ENCODE results near the gene STEAP4. TPM values are rescaled to one million over a fixed set of nuclear protein-coding genes. Genes with fewer than 3 reads are reported as not detected.

Gene STEAP4
- total and polyA plus RNA-seq, 2 donors (not counting 1 experiment from before 2014, with no cell fraction given) = 0.94 to 0.99 TPM

DNA sequence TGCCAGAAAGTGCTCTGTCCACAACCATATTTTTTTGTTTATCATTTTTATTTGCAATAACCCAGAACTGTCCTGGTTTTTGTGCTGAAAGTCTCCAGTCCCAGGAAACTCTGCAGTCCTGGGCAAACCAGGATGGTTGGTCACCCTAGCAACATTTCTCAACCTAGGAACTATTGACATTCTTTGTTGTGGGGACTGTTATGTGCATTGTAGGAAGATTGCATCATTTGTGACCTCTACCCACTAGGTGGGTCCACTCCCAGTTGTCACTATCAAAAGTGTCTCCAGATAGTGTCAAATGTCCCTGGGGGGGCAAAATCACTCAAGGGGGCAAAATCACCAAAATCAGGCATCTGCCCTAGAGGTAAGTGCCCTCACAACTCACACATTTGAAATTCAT, 72.9 kb downstream of the STEAP4 start:
- Histone ChIP-seq H3K27me3 (ENCODE audit: control insufficient read depth, insufficient read depth, low read length) (peaks cover 2% of the 10 kb centered on the region), H3K4me2 (ENCODE audit: extremely low read depth, insufficient read depth, low read length) (no peak overlapping the region), H3K9me3 (ENCODE audit: control insufficient read depth, insufficient read depth, low read depth, low read length) (no peaks in the 10 kb centered on the region), H3K4me1 (ENCODE audit: control insufficient read depth, extremely low read depth, insufficient read depth, low read length) (no peaks in the 10 kb centered on the region), H3K9ac (ENCODE audit: insufficient read depth, low read length) (no peak overlapping the region), H2AFZ (ENCODE audit: low read length) (no peak overlapping the region), H3K4me3 (replicated peaks in 1 of 4; ENCODE audit: control extremely low read depth in 1 of 4, insufficient read depth in 1 of 4, low read depth in 3 of 4, low read length in 4 of 4) (no peak overlapping the region), H3K36me3 (ENCODE audit: control insufficient read depth, insufficient read depth, low read length) (no peaks in the 10 kb centered on the region), H3K79me2 (ENCODE audit: control insufficient read depth, insufficient read depth, low read length) (no peaks in the 10 kb centered on the region), H3K27ac (ENCODE audit: insufficient read depth, low read length) (no peak overlapping the region), H4K20me1 (ENCODE audit: control insufficient read depth, extremely low read depth, insufficient read depth, low read length) (no peaks in the 10 kb centered on the region)
- no peak for DNase-seq (ENCODE audit: low read depth in 2 of 2)
- TF ChIP-seq, protein P1, sequence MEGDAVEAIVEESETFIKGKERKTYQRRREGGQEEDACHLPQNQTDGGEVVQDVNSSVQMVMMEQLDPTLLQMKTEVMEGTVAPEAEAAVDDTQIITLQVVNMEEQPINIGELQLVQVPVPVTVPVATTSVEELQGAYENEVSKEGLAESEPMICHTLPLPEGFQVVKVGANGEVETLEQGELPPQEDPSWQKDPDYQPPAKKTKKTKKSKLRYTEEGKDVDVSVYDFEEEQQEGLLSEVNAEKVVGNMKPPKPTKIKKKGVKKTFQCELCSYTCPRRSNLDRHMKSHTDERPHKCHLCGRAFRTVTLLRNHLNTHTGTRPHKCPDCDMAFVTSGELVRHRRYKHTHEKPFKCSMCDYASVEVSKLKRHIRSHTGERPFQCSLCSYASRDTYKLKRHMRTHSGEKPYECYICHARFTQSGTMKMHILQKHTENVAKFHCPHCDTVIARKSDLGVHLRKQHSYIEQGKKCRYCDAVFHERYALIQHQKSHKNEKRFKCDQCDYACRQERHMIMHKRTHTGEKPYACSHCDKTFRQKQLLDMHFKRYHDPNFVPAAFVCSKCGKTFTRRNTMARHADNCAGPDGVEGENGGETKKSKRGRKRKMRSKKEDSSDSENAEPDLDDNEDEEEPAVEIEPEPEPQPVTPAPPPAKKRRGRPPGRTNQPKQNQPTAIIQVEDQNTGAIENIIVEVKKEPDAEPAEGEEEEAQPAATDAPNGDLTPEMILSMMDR (conservative IDR thresholded peaks at IDR 0.05 in 1 of 2, IDR thresholded peaks at IDR 0.05 in 1 of 2; ENCODE audit: low read depth in 1 of 2, low read length in 2 of 2) = no peak
- no peak for TF ChIP-seq EZH2 (IDR thresholded peaks at IDR 0.05; ENCODE audit: low read length, missing control alignments)

DNA sequence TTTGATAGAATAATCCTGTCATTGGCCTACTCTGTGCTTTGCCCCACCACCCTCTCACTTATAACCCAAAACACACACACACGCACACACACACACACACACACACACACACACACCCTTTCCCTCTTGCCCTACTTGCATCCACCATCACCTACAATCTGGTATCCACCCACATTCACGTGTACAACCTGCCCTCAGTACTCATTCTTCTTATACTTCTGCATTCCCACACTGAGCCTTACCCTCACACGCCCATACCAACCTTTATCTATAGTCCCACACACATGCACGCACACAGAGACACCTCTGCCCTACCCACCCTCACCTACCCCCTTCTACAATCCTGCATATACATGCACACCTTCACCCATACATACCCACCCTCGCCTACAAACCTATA, 76.0 kb downstream of the STEAP4 start:
- no peaks in the 10 kb centered on the region for H3K36me3 ChIP-seq (ENCODE audit: control insufficient read depth, insufficient read depth, low read length)
- H3K79me2 ChIP-seq (ENCODE audit: control insufficient read depth, insufficient read depth, low read length) = no peaks in the 10 kb centered on the region
- no peak overlapping the region for H2AFZ ChIP-seq (ENCODE audit: low read length)
- no peak for DNase-seq (ENCODE audit: low read depth in 2 of 2)
- no peak for TF ChIP-seq EZH2 (IDR thresholded peaks at IDR 0.05; ENCODE audit: low read length, missing control alignments)
- TF ChIP-seq, protein P1 (conservative IDR thresholded peaks at IDR 0.05 in 1 of 2, IDR thresholded peaks at IDR 0.05 in 1 of 2; ENCODE audit: low read depth in 1 of 2, low read length in 2 of 2) = no peak
- no peak overlapping the region for H3K9ac ChIP-seq (ENCODE audit: insufficient read depth, low read length)
- no peak overlapping the region for H3K4me2 ChIP-seq (ENCODE audit: extremely low read depth, insufficient read depth, low read length)
- H4K20me1 ChIP-seq (ENCODE audit: control insufficient read depth, extremely low read depth, insufficient read depth, low read length) = no peaks in the 10 kb centered on the region
- H3K27me3 ChIP-seq (ENCODE audit: control insufficient read depth, insufficient read depth, low read length) = peaks cover 2% of the 10 kb centered on the region
- peaks cover 2% of the 10 kb centered on the region for H3K4me1 ChIP-seq (ENCODE audit: control insufficient read depth, extremely low read depth, insufficient read depth, low read length)
- no peak overlapping the region for H3K4me3 ChIP-seq (replicated peaks in 1 of 4; ENCODE audit: control extremely low read depth in 1 of 4, insufficient read depth in 1 of 4, low read depth in 3 of 4, low read length in 4 of 4)
- no peak overlapping the region for H3K27ac ChIP-seq (ENCODE audit: insufficient read depth, low read length)
- H3K9me3 ChIP-seq (ENCODE audit: control insufficient read depth, insufficient read depth, low read depth, low read length) = no peaks in the 10 kb centered on the region

DNA sequence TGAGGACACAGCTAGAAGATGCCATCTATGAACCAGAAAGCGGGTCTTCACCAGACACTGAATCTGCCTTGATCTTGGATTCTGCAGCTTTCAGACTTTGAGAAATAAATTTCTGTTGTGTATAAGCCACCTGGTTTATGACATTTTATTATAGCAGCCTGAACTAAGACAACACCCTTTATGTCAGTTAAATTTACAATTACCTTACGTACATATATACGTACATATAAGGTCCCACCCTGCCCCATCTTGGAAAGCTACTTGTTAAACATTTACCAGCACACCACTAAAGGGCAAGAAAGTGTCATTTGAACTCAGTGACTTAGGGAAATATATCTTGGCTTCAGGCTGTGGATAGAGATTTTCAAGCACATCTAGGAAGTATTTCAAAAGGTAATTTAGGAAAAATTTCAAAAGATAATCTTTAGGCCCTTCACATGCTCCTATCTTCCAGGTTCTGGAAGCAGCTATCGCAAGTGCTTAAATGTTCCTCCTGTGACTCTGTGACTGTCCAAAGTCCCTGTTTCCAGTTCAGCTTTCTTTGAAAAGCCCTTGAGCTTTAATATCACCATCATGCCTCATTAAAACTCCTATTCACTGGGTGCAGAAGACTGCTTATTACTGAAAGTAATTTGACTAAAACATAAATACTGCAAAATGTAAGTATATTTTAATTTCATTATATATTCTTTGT, 77.2 kb downstream of the STEAP4 start:
- H3K9ac ChIP-seq (ENCODE audit: insufficient read depth, low read length) = no peak overlapping the region
- no peaks in the 10 kb centered on the region for H3K9me3 ChIP-seq (ENCODE audit: control insufficient read depth, insufficient read depth, low read depth, low read length)
- no peak overlapping the region for H3K4me3 ChIP-seq (replicated peaks in 1 of 4; ENCODE audit: control extremely low read depth in 1 of 4, insufficient read depth in 1 of 4, low read depth in 3 of 4, low read length in 4 of 4)
- peaks cover 5% of the 10 kb centered on the region for H3K4me1 ChIP-seq (ENCODE audit: control insufficient read depth, extremely low read depth, insufficient read depth, low read length)
- DNase-seq (ENCODE audit: low read depth in 2 of 2) = no peak
- peaks cover 2% of the 10 kb centered on the region for H3K27me3 ChIP-seq (ENCODE audit: control insufficient read depth, insufficient read depth, low read length)
- no peaks in the 10 kb centered on the region for H3K36me3 ChIP-seq (ENCODE audit: control insufficient read depth, insufficient read depth, low read length)
- no peak overlapping the region for H3K27ac ChIP-seq (ENCODE audit: insufficient read depth, low read length)
- no peak overlapping the region for H2AFZ ChIP-seq (ENCODE audit: low read length)
- no peaks in the 10 kb centered on the region for H3K79me2 ChIP-seq (ENCODE audit: control insufficient read depth, insufficient read depth, low read length)
- no peak overlapping the region for H3K4me2 ChIP-seq (ENCODE audit: extremely low read depth, insufficient read depth, low read length)
- no peaks in the 10 kb centered on the region for H4K20me1 ChIP-seq (ENCODE audit: control insufficient read depth, extremely low read depth, insufficient read depth, low read length)
- no peak for TF ChIP-seq EZH2 (IDR thresholded peaks at IDR 0.05; ENCODE audit: low read length, missing control alignments)

Data from fibroblast of lung (primary cell).